Activated B cell treated with CpG ODN at 0.5 μM for 24 hours (primary cell): ENCODE measurements around the gene WDR37. TPM values are rescaled to one million over a fixed set of nuclear protein-coding genes. Genes with fewer than 3 reads are reported as not detected.

Source experiments
- ATAC-seq: fragments of 200-7000 bp; cut with Tn5 transposase; one replicate; pipeline ENCODE4 v1.10.0; 2021; ENCODE audit warnings: low read depth, mild to moderate bottlenecking, moderate library complexity
- CTCF ChIA-PET: fragments of 350-600 bp; sonication (Branson Sonifier 250); formaldehyde crosslinking; loops from one replicate; lab custom pipeline; 2021; ENCODE audit warnings: antibody characterized with exemption; lab: Charles Lee
- POLR2A ChIA-PET: fragments of 350-600 bp; sonication (Branson Sonifier 250); formaldehyde crosslinking; loops from one replicate; lab custom pipeline; 2021; ENCODE audit warnings: antibody characterized with exemption; lab: Charles Lee
- DNase-seq: peaks from one replicate; pipeline ENCODE4 v3.0.0; 2022
- H3K27ac Mint-ChIP-seq: one replicate; pipeline ENCODE4 v1.8.0; 2020; ENCODE audit warnings: mixed read lengths
- H3K27me3 Mint-ChIP-seq: one replicate; pipeline ENCODE4 v1.8.0; 2021; ENCODE audit warnings: mixed read lengths
- H3K36me3 Mint-ChIP-seq: one replicate; pipeline ENCODE4 v1.8.0; 2021; ENCODE audit warnings: low read depth, mixed read lengths
- H3K4me1 Mint-ChIP-seq: one replicate; pipeline ENCODE4 v1.8.0; 2021; ENCODE audit warnings: mixed read lengths
- H3K4me3 Mint-ChIP-seq: one replicate; pipeline ENCODE4 v1.8.0; 2020; ENCODE audit warnings: mild to moderate bottlenecking, mixed read lengths
- H3K9me3 Mint-ChIP-seq: one replicate; pipeline ENCODE4 v1.8.0; 2020; ENCODE audit warnings: mixed read lengths
- intact Hi-C: fragments of 100-400 bp; cut with micrococcal nuclease; formaldehyde crosslinking; loops from one replicate; pipeline ENCODE4 v1.15.1; 2024
- total RNA-seq: library from RNA; stranded (reverse); gene quantifications from 2 replicates; pipeline ENCODE4 v1.2.3, GENCODE V29; 2022
- TF ChIP-seq, protein P1 (sequence below): fragments of 200-600 bp; IDR thresholded peaks from one replicate; pipeline ENCODE4 v1.8.0; 2022; ENCODE audit warnings: antibody characterized with exemption, mild to moderate bottlenecking

Gene WDR37
- total RNA-seq, 1 donor from 2014 or later = 20.0 TPM

DNA sequence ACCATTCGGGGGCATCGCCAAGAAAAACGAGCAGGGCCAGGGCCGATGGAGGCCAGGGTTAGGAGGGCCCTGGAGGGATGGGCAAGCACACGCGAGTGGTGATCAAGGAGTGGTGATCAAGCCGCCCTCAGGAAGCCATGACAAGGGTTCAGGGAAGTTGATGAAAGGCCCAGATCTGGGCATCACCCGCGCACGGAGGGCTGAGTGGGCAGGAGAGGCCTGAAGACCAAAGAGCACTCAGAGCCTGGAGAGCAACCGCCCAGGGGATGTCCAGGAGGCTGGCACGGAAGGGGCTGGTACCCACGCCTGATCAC, 114.6 kb downstream of the WDR37 start:
- TF ChIP-seq, protein P1, sequence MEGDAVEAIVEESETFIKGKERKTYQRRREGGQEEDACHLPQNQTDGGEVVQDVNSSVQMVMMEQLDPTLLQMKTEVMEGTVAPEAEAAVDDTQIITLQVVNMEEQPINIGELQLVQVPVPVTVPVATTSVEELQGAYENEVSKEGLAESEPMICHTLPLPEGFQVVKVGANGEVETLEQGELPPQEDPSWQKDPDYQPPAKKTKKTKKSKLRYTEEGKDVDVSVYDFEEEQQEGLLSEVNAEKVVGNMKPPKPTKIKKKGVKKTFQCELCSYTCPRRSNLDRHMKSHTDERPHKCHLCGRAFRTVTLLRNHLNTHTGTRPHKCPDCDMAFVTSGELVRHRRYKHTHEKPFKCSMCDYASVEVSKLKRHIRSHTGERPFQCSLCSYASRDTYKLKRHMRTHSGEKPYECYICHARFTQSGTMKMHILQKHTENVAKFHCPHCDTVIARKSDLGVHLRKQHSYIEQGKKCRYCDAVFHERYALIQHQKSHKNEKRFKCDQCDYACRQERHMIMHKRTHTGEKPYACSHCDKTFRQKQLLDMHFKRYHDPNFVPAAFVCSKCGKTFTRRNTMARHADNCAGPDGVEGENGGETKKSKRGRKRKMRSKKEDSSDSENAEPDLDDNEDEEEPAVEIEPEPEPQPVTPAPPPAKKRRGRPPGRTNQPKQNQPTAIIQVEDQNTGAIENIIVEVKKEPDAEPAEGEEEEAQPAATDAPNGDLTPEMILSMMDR = no peak
- POLR2A ChIA-PET = no interaction called here
- H3K36me3 Mint-ChIP-seq = no peaks in the 10 kb centered on the region
- DNase-seq (no peak), ATAC-seq (no peak)
- H3K4me3 Mint-ChIP-seq = no peak overlapping the region
- CTCF ChIA-PET = no interaction called here
- no peaks in the 10 kb centered on the region for H3K4me1 Mint-ChIP-seq
- H3K27me3 Mint-ChIP-seq = no peaks in the 10 kb centered on the region
- H3K9me3 Mint-ChIP-seq = no peaks in the 10 kb centered on the region
- no peak overlapping the region for H3K27ac Mint-ChIP-seq
- intact Hi-C loops = no loop called here

- intact Hi-C loops = no loop called here
- no peaks in the 10 kb centered on the region for H3K27me3 Mint-ChIP-seq
- H3K4me3 Mint-ChIP-seq = no peak overlapping the region
- H3K4me1 Mint-ChIP-seq = no peaks in the 10 kb centered on the region
- no peaks in the 10 kb centered on the region for H3K36me3 Mint-ChIP-seq
- CTCF ChIA-PET = no interaction called here
- TF ChIP-seq, protein P1 = no peak
- no peak overlapping the region for H3K27ac Mint-ChIP-seq
- DNase-seq = no peak
- H3K9me3 Mint-ChIP-seq = no peaks in the 10 kb centered on the region
- no peak for ATAC-seq
- POLR2A ChIA-PET = no interaction called here
These were observed 115.0 kb downstream of the WDR37 start for GRCh38 chr10:1171182-1171581.

DNA sequence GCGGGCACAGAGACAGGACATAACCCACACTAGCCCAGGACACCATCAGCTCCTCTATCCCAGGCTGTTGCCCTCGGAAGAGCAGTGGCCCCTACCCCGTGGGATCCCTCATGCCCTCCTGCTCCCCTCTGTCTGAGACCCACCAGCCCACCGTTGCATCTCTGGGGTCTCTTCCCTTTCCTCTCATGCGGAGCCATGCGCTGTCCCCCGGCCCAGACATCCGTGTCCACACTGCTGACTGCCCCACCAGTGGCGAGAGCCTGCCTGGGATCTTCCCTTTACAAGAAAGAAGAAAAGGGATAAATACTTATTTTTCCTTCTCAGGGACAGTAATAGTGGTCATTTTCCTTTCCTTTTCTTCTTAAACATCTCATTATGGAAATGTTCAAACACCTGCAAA, 115.4 kb downstream of the WDR37 start:
- Mint-ChIP-seq H3K4me3 (no peak overlapping the region), H3K4me1 (no peaks in the 10 kb centered on the region), H3K36me3 (no peaks in the 10 kb centered on the region), H3K27ac (no peak overlapping the region), H3K27me3 (no peaks in the 10 kb centered on the region), H3K9me3 (no peaks in the 10 kb centered on the region)
- TF ChIP-seq, protein P1 = no peak
- intact Hi-C loops = no loop called here
- ChIA-PET POLR2A (no interaction called here), CTCF (no interaction called here)
- no peak for ATAC-seq
- DNase-seq = no peak

GRCh38 chr10:1172256-1172984, 116.2 kb downstream of the WDR37 start:
- Mint-ChIP-seq H3K9me3 (no peaks in the 10 kb centered on the region), H3K36me3 (no peaks in the 10 kb centered on the region), H3K4me1 (no peaks in the 10 kb centered on the region), H3K27ac (no peak overlapping the region), H3K27me3 (no peaks in the 10 kb centered on the region), H3K4me3 (no peak overlapping the region)
- TF ChIP-seq, protein P1 = no peak
- POLR2A ChIA-PET = no interaction called here
- CTCF ChIA-PET = no interaction called here
- intact Hi-C loops = no loop called here
- ATAC-seq (no peak), DNase-seq (no peak)

DNA sequence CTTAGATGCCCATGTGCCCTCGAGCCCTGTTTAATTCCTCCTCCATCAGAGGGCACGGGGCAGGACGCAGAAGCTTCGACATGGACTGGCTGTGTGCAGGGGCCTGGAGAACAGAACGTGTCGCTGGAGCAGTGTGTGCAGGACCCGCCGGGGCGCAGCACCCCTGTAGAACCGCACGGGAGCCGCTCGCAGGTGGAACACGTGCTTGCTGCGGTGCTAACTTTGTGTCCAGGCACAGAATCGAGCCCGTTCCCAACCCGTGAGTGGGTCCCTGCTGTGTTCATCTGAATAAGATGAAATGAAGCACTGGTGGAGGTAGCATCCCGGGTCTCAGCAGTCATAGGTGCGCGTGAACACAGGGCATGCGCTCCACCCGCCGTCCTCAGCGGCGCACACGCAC, 116.9 kb downstream of the WDR37 start:
- POLR2A ChIA-PET = no interaction called here
- intact Hi-C loops = no loop called here

More for the DNA sequence above, 116.9 kb downstream of the WDR37 start:
- Mint-ChIP-seq H3K4me3 (no peak overlapping the region), H3K27me3 (no peaks in the 10 kb centered on the region), H3K27ac (no peak overlapping the region), H3K4me1 (no peaks in the 10 kb centered on the region), H3K36me3 (no peaks in the 10 kb centered on the region), H3K9me3 (no peaks in the 10 kb centered on the region)
- ATAC-seq (no peak), DNase-seq (no peak)
- CTCF ChIA-PET = no interaction called here
- TF ChIP-seq, protein P1 = no peak
